ENCODE data around the gene ELAVL2. TPM values are rescaled to one million over a fixed set of nuclear protein-coding genes. Genes with fewer than 3 reads are reported as not detected.

ELAVL2 gene
- total RNA-seq, 1 experiment from 2014 or later: 16.3 TPM

DNA sequence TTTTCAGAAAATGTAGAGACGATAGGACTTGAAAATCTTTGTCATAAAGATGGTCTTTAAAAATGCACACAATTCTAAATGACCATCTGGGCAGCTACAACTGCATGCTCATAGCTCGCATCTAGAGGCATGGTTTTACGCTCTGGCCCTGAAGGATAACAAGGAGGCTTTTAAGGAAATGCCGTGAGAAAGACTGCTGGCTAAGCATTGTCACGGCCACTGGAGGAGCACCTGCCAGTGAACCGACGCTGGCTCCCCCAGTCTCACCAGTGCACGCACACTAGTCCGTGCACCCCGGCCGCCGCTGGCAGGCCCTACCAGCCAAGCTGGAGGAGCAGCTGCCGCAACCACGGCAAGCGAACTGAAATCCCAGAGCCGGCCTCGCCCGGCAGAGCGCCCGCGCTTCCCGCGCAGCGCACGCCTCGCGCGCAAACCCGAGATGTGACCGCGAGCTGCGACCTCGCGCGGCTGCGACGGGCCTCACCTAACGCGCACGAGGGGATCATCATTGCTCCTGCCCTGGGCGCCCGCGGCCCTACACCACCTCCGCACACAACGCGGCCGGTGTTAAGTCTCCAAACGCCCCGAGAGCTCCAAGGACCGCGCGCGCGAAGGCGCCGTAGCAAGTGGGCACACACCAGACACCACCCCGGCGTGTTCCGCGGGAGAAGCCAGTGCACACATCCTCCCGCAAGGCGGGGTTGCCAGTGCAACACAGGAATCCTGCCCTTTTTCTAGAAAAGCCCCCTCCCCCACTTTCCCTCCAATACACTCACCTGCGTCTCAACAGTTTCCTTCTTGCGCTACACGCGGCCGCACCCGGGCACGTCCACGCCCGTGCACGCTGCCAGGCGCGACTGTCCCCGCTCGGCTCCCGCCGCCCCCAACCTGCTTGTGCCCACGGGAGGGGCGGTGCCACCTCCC, 5.3 kb downstream of the ELAVL2 start:
- Histone ChIP-seq H3K79me2 (ENCODE audit: low read length) (peaks cover 57% of the 10 kb centered on the region), H4K20me1 (ENCODE audit: low read length) (peaks cover 27% of the 10 kb centered on the region; the same call in 1 of the 2 replicates), H3K9ac (ENCODE audit: low read length) (peak overlapping the region; percentile 70), H3K9me3 (ENCODE audit: low read length) (no peaks in the 10 kb centered on the region), H3K36me3 (ENCODE audit: low read depth, low read length) (no peaks in the 10 kb centered on the region), H2AFZ (ENCODE audit: low read length) (peak overlapping the region; percentile 83), H3K9me2 (replicated peaks; ENCODE audit: low read length) (no peaks in the 10 kb centered on the region), H3F3A (ENCODE audit: low read length, unreplicated experiment) (no peaks in the 10 kb centered on the region), H3K27me3 (ENCODE audit: low read length) (no peaks in the 10 kb centered on the region), H3K4me3 (ENCODE audit: low read length) (peak overlapping the region; percentile 75), H3K4me2 (ENCODE audit: low read length) (peak overlapping the region; percentile 88), H3K4me1 (ENCODE audit: insufficient read depth, low read length) (peaks cover 16% of the 10 kb centered on the region), H3K27ac (ENCODE audit: low read length) (peak overlapping the region; percentile 34; the same call in 1 of the 2 replicates)
- ChIA-PET POLR2A (ENCODE audit: unreplicated experiment) (no interaction called here), CTCF (no interaction called here)
- intact Hi-C loops (cut with micrococcal nuclease): loop anchor here (5.0 to 10.0 kb wide), 3 partner anchors 88 to 696 kb away; no protein-coding TSS in a partner anchor
- DNase-seq: peak; percentile 48
- peak; percentile 41 for ATAC-seq
- no TSS peak for BruUV-seq (replicated peaks)
- no peak for TF ChIP-seq EZH2phosphoT487 (IDR thresholded peaks at IDR 0.05; ENCODE audit: borderline replicate concordance, low read length)
- TF ChIP-seq CTCF (conservative IDR thresholded peaks at IDR 0.05; ENCODE audit: low read depth, low read length): no peak; the same call in 1 of the 2 replicates
- TF ChIP-seq EZH2 (IDR thresholded peaks at IDR 0.05; ENCODE audit: low read length, unreplicated experiment): no peak

GRCh38 chr9:23819403-23819802, 6.6 kb downstream of the ELAVL2 start:
- intact Hi-C loops (cut with micrococcal nuclease): no loop called here
- TF ChIP-seq EZH2 (IDR thresholded peaks at IDR 0.05; ENCODE audit: low read length, unreplicated experiment): no peak
- ATAC-seq (no peak), DNase-seq (no peak)
- no peak overlapping the region for H3K27ac ChIP-seq (ENCODE audit: low read length)
- H4K20me1 ChIP-seq (ENCODE audit: low read length): peaks cover 27% of the 10 kb centered on the region; the same call in 1 of the 2 replicates
- POLR2A ChIA-PET (ENCODE audit: unreplicated experiment): no interaction called here
- no peaks in the 10 kb centered on the region for H3F3A ChIP-seq (ENCODE audit: low read length, unreplicated experiment)
- peaks cover 70% of the 10 kb centered on the region for H3K79me2 ChIP-seq (ENCODE audit: low read length)
- CTCF ChIA-PET: no interaction called here
- H2AFZ ChIP-seq (ENCODE audit: low read length): no peak overlapping the region
- H3K9me3 ChIP-seq (ENCODE audit: low read length): no peaks in the 10 kb centered on the region
- no peaks in the 10 kb centered on the region for H3K27me3 ChIP-seq (ENCODE audit: low read length)
- H3K4me1 ChIP-seq (ENCODE audit: insufficient read depth, low read length): peaks cover 15% of the 10 kb centered on the region
- H3K36me3 ChIP-seq (ENCODE audit: low read depth, low read length): no peaks in the 10 kb centered on the region
- no peaks in the 10 kb centered on the region for H3K9me2 ChIP-seq (replicated peaks; ENCODE audit: low read length)
- H3K4me3 ChIP-seq (ENCODE audit: low read length): peak overlapping the region; percentile 75
- peak overlapping the region; percentile 88 for H3K4me2 ChIP-seq (ENCODE audit: low read length)
- no TSS peak for BruUV-seq (replicated peaks)
- no peak overlapping the region for H3K9ac ChIP-seq (ENCODE audit: low read length)

DNA sequence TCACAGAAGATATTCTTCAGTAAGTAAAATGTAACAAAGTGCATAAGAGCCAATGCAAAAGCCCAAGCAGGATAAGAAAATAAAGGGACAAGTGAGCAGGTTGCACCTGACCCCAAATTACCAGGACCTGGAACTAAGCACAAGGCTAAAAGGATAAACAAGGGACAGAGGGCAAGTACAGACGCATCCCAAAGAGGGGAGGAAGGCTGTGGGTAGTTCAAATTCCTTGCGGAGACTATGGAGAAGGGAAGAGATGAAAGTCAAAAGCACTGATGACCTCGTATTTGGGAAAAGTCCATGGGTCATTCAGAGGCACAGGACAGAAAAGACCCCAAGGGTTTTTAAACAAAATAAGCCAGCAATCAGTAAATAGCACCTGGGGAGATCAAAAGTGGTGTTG, 11.8 kb downstream of the ELAVL2 start:
- Histone ChIP-seq H2AFZ (ENCODE audit: low read length) (no peak overlapping the region), H3K9me2 (replicated peaks; ENCODE audit: low read length) (no peaks in the 10 kb centered on the region), H3K4me3 (ENCODE audit: low read length) (no peak overlapping the region), H3K9ac (ENCODE audit: low read length) (no peak overlapping the region), H3K27me3 (ENCODE audit: low read length) (no peaks in the 10 kb centered on the region), H3K27ac (ENCODE audit: low read length) (no peak overlapping the region), H3K4me1 (ENCODE audit: insufficient read depth, low read length) (peaks cover 23% of the 10 kb centered on the region), H3K4me2 (ENCODE audit: low read length) (no peak overlapping the region), H3K36me3 (ENCODE audit: low read depth, low read length) (no peaks in the 10 kb centered on the region), H4K20me1 (ENCODE audit: low read length) (peaks cover 20% of the 10 kb centered on the region; the same call in 1 of the 2 replicates), H3F3A (ENCODE audit: low read length, unreplicated experiment) (no peaks in the 10 kb centered on the region), H3K9me3 (ENCODE audit: low read length) (no peaks in the 10 kb centered on the region), H3K79me2 (ENCODE audit: low read length) (peaks cover 100% of the 10 kb centered on the region)
- intact Hi-C loops (cut with micrococcal nuclease): no loop called here
- DNase-seq: no peak
- no TSS peak for BruUV-seq (replicated peaks)
- CTCF ChIA-PET: no interaction called here
- ATAC-seq: no peak
- TF ChIP-seq EZH2 (IDR thresholded peaks at IDR 0.05; ENCODE audit: low read length, unreplicated experiment) (no peak), EZH2phosphoT487 (IDR thresholded peaks at IDR 0.05; ENCODE audit: borderline replicate concordance, low read length) (no peak), CTCF (conservative IDR thresholded peaks at IDR 0.05; ENCODE audit: low read depth, low read length) (no peak)
- POLR2A ChIA-PET (ENCODE audit: unreplicated experiment): no interaction called here

Data from PC-3 (cell line).